Gastrocnemius medialis (tissue), 4 donors: ENCODE results near the gene IFRD1.

ENCODE experiments used
- POLR2A ChIP-seq, 2 donors: fragments of 450-650 bp; IDR thresholded peaks; one replicate each; pipeline ENCODE4 v1.6.1; 2017; ENCODE audit warnings: antibody characterized with exemption in 2 of 2, mild to moderate bottlenecking in 2 of 2, moderate library complexity in 2 of 2
- TF ChIP-seq, protein P1 (sequence below), 5 experiments: fragments of 450-650 bp in 3 of 5; fragments of 200-600 bp in 2 of 5; sonication (generic) in 2 of 5; IDR thresholded peaks in 4 of 5; conservative IDR thresholded peaks in 1 of 5; 1 replicate in 4 of 5; 2 replicates in 1 of 5; pipeline ENCODE4 v1.5.1; 2016 to 2019; ENCODE audit warnings: antibody characterized with exemption in 5 of 5, mild to moderate bottlenecking in 3 of 5, moderate library complexity in 3 of 5

DNA sequence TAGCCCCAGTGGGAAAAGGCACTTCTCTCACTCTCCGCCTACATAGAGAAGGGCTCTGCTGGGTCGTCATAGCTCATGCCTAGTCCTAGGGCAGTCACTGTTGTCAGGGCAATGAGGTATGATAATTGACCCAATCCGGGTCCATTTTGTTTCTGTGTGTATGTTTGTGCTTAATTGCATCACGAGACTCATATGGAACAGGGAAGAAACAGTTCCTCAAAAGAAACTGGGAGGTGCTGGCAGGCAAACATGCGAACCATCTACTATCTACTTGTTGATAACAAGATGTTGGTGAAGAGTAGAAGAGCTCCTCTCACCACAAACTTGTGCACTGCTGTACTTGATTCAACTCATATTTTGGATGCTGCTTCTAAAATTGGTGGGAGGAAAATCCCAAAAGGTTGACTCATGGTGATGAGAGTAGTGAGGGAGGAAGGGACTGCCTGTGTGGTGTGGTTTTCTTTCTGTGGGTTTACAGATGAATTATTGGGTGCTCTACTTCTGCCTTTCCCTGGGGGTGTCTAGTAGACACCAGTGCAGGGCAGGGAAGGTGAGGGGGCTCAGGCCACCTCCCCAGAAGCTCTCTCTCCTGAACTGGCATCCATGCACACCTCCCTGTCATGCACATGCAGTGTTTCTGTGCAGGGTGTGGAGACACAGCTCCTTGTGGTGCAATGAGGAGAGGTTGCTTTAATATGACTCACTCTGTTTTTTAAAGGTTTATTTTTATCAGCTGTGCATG is 59.9 kb downstream of the IFRD1 start:
- TF ChIP-seq, protein P1, sequence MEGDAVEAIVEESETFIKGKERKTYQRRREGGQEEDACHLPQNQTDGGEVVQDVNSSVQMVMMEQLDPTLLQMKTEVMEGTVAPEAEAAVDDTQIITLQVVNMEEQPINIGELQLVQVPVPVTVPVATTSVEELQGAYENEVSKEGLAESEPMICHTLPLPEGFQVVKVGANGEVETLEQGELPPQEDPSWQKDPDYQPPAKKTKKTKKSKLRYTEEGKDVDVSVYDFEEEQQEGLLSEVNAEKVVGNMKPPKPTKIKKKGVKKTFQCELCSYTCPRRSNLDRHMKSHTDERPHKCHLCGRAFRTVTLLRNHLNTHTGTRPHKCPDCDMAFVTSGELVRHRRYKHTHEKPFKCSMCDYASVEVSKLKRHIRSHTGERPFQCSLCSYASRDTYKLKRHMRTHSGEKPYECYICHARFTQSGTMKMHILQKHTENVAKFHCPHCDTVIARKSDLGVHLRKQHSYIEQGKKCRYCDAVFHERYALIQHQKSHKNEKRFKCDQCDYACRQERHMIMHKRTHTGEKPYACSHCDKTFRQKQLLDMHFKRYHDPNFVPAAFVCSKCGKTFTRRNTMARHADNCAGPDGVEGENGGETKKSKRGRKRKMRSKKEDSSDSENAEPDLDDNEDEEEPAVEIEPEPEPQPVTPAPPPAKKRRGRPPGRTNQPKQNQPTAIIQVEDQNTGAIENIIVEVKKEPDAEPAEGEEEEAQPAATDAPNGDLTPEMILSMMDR (IDR thresholded peaks at IDR 0.05 in 4 of 5, conservative IDR thresholded peaks at IDR 0.05 in 1 of 5), result no peak
- no peak for TF ChIP-seq POLR2A (IDR thresholded peaks at IDR 0.05)
